GM20431 (cell line): ENCODE measurements around the gene CALY.

Experiments
- in situ Hi-C: fragments of 300-500 bp; cut with MseI, MboI; formaldehyde crosslinking; loops from one replicate; pipeline ENCODE4 v1.15.0; 2020; ENCODE audit warnings: low sequenced_read_pairs; ENCODE audit not compliant: unreplicated experiment

The CALY gene

GRCh38 chr10:133353202-133353959 lies 16.7 kb upstream of the CALY start:
- in situ Hi-C loops = no loop called here

DNA sequence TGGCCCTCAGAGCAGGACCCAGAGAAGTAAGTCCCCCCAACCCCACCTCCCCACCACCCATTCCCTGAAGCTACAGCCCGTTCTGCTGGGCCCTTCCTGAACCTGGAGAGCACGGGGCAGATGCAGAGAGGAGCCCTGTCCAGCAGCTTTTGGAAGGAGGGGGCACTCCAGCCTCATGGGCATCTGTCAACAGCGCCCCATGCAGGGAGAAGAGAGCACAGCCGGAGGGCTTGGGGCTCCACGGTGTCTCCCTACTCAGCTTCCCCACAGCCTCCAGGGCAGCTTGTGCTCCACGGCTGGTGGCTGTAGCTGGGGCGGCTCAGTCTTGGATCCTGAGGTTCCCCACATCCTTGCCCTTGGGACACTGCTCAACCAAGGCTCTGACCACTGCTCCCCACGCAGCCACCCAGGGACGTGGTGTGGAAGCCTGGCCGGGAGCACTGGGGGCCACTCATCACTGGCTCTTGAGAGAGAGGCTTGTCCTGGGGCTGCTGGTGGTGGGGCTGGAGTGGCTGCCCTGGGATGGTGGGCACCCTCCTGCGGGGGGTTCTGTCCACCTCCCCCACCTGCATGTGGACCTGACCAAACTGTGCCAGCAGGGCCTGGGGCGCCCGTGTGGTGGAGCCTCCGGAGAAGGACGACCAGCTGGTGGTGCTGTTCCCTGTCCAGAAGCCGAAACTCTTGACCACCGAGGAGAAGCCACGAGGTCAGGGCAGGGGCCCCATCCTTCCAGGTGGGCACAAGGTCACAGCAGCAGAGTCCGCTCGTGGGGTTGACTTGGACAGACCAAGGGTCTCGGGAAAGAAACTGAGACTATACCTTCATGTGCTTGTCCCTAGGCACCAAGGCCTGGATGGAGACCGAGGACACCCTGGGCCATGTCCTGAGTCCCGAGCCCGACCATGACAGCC lies 15.0 kb upstream of the CALY start:
- in situ Hi-C loops = no loop called here

DNA sequence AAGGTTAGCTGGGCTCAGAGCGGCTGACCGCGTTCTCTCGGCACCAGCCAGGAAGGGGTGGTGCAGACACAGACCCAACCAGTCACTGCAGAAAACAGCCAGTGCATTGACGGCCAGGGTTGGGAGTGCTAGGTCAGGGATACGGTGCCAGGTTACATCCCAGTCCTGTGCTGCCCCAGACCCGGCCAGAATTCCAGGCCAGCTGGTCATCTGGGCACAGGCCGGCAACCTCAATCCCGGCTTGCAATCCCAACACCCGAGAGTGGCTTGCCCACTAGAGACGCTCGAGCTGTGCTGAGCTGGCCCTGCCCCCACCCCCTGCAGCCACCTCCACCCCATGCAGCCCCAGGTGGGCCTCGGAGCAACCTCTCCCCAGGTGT lies 14.2 kb upstream of the CALY start:
- in situ Hi-C loops = no loop called here

- in situ Hi-C loops = no loop called here
Observed at GRCh38 chr10:133350283-133350949, 13.7 kb upstream of the CALY start.

DNA sequence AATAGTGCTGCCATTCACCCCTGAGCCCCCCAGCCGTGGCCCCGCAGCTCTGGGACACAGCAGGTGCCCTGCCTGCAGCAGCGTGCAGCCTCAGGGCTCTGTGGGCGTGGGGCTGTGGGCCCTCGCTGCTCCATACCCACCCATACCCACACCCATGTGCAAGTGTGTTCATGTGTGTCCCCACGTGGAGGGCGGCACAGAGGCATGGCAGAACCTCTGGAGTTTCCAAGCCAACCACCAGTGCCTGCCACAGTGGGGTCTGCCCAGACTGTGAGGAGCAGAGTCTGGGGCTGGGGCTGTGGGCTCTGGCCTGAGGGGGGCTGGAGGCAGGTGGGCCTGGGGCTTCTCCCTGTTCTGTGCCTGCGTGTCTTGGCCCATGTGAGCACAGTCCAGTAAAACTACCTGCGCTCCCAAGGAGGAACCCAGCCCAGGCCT lies 12.9 kb upstream of the CALY start:
- in situ Hi-C loops = no loop called here

DNA sequence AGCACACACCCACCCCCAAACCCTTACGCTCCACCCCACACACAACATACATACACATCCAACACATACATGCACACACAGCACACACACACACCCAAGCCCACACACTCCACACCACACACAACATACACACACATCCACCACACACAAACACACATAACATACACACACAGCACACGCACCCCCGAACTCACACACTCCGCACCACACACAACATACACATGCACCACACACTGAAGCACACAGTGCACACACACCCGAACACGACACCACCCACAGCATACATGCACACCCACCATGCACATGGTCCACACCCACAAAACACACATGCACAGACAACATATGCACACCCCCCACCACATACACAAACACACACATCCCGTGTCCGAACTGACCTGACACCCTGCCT lies 12.5 kb upstream of the CALY start:
- in situ Hi-C loops = no loop called here

GRCh38 chr10:133347710-133348517 lies 11.2 kb upstream of the CALY start:
- in situ Hi-C loops = no loop called here

DNA sequence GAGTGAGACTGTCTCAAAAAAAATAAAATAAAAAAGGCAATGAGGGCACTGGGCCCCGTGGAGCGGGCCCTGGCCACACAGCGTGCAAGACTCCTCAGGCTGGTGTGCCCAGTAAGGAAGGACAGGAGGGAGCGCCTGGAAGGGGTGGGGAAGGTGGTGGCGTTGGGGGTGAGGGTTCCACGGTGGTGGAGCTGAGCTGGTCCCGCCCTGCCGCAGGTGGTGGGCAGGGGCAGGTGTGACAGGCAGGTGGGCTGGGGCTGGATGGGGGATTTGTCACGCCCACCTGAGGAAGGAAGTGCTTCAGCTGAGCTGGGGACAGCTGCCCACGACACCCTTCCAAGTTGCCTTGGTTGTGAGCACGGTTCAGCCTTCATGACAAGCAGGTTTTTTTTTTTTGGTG lies 9.7 kb upstream of the CALY start:
- in situ Hi-C loops = no loop called here

DNA sequence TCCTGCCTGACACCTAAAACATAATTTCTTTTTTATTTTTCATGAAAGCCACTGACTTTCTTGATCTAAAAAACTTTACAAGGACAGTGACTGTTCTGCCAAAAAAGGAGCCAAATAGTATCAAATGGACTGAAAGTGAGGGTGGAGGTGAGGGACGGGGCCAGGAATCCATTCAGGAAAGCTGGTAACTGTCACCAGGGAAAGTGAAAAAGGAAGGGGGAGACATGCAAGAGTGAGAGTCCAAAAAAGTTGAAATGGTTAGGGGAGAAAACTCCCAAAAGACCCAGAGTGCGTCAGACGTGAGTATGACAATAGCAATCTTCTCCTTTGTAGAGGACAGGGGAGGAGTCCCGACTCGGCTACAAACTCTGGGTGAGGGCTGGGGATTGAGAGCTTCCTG lies 7.5 kb upstream of the CALY start:
- in situ Hi-C loops = no loop called here

DNA sequence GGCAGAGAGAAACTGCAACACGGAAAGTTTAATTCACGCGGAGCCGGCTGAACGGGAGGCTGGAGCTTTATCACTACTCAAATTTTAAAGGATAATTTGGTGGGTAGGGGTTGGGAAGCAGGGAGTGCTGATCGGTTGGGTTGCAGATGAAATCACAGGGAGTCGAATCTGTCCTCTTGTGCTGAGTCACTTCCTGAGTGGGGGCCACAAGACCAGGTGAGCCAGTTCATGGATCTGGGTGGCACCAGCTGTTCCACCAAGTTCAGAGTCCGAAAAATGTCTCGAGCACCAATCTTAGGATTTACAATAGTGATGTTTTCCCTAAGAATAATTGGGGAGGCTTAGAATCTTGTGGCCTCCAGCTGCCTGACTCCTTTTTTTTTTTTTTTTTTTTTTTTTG lies 6.9 kb upstream of the CALY start:
- in situ Hi-C loops = no loop called here

DNA sequence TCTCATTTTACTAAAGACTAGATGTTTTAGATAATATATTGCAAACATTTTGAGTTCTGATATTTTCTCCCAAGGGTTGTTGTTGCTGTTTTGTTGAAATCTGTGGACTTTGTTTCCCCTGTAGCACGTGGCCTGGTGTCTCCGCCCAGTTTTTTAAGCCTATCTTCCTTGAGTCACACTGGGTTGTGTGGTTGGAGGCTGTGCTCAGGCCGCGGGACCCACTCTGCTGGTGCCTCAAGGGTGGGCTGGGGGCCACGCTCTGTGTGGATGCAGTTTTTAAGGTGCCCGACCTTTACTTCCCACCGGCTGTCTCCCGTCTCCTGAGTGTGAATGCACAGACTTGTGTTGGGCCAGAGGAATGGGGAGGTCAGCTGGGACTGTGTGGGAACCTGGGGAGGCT lies 6.2 kb upstream of the CALY start:
- in situ Hi-C loops = no loop called here

DNA sequence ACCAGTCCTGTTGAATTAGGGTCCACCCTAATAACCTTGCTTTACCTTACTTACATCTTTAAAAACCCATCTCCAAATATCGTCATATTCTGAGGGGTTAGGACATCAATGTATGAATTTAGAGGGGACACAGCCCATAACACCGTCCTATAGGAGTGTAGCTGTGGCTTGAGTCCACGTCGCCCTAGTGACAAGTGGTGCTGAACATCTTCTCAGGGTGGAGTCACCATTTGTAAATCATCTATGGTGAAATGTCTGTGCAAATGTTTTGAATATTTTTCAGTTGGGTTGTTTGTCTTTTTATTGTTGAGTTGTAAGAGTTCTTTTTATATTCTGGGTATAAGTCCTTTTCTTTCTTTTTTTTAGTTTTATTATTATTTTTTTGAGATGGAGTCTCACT lies 5.3 kb upstream of the CALY start:
- in situ Hi-C loops = no loop called here

GRCh38 chr10:133339708-133340380 lies 3.1 kb upstream of the CALY start:
- in situ Hi-C loops = no loop called here

DNA sequence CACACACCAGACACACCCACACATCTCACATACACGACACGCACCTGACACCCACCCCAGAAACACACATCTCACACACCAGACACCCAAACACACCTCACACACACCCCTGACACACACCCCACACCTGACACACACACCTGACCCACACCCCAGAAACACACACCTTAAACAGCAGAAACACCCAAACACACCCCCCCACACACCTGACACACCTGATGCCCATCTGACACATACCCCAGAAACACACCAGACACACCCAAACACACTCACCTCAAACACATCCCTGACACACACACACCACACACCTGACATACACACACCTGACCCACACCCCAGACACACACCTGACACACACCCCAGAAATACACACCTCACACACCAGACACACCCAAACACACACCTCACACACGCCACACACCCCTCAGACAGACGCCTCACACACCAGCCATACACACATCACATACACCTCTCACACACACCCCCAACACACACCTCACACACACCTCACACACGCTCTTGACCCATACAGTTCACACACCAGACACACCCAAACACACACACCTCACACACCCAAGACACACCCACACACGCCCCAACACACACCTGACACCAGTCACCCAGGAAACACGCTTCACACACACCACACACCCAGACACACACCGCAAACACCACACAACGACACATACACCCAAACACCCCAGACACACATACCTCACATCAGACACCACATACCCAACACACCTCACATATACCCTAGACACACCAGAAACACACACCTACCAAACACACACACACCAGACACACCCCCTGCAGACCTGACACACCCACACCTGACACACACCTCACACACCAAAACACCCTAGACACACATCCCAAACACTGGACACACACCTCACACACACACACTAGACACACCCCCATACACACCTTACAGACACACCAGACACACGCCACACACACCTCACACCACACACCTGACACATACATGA lies 1.7 kb upstream of the CALY start:
- in situ Hi-C loops = no loop called here

DNA sequence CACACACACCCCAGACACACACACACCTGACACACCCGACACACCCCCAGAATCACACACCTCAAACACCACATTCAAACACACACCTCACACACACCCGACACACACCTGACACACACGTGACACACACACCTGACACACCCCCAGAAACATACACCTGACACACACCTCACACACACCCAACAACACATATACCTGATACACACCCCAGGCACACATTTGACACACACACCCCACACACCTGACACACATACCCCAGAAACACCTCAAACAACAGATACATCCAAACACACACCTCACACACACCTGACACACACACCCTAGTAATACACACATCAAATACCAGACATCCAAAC lies 652 bp upstream of the CALY start:
- in situ Hi-C loops = no loop called here

DNA sequence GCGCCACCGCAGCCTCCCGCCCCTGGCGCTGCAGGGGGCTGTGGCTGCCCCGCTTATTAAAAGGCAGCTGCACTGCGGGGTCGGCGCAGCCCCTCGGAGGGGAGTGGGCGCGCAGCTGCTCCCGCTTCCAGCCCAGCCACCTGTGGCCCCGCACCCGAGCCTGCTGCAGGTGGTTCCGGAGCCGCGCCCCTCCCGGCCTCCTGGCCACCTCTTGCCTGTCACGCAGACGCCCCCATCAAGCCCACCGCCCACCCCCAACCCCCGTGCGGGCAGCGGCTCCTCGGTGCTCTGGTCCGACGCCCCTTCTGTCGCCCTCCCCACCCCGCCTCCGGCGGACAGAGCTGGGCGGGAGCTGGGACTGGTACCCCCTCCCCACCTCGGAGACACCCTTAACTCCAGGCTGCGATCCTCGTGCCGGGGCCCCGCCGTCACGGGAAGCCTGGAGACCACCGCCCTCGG lies 549 bp downstream of the CALY start:
- in situ Hi-C loops = no loop called here

DNA sequence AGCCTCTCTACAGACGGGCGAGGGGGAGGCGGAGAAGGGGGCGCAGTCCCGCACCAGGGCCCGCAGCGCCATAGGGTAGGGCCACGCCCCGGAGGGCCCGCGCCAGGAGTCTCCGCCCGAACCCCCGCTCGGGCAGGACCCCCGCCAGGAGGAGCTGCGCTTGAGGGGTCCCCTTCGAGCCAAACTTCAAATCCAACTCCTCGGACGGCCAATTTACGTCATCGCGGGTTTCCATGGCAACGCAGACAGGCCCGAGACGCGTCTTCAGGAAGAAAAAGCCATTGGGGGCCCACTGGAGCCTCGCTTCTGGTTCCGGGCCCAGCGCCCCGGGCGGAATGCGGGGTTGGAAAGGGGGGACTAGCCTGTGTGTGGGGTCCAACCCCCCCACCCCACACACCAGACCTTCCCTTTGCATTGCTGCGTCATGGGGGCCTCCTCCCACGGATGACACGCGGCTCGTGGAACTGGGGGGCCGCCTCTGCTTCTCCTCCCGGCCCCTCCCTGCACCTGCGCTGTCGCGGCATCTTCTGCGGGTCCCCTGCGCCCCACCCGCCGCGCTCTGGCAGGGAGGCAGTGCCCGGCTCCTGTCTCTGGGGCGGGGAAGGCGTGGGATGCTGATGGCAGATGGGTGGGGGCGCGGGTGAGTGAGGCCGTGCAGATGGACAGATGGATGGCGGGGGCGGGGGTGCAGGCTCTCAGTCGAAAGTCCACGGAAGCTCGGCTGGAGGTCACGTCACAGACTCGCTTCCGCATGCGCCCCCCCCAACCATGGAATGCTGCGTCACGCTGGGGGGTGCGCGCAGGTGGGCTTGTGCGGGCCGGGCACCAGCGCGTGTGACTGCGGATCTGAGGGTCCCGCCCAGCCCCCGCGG lies 1.2 kb downstream of the CALY start:
- in situ Hi-C loops = no loop called here
